ENCODE results near the gene GBP7.

- TF ChIP-seq POLR2A (IDR thresholded peaks at IDR 0.05) (no peak), CTCF (IDR thresholded peaks at IDR 0.05) (no peak)
Measured at GRCh38 chr1:89221341-89221740, 45.5 kb upstream of the GBP7 start.

All from right lobe of liver (tissue), 4 donors.